OCI-LY3 (cell line): Measurements from ENCODE around the gene MGAT4A.

Source experiments
- EZH2phosphoT487 ChIP-seq: fragments of 200-600 bp; shearing (Covaris generic); IDR thresholded peaks from 2 replicates; pipeline ENCODE4 v1.6.1; 2018; ENCODE audit warnings: antibody characterized with exemption, mixed run types, low read depth
- TF ChIP-seq, protein P1 (sequence below): fragments of 200-600, 300-600 bp; sonication (generic); IDR thresholded peaks from 2 replicates; pipeline ENCODE4 v1.5.1; 2014; ENCODE audit warnings: antibody characterized with exemption, low read length, low read depth

DNA sequence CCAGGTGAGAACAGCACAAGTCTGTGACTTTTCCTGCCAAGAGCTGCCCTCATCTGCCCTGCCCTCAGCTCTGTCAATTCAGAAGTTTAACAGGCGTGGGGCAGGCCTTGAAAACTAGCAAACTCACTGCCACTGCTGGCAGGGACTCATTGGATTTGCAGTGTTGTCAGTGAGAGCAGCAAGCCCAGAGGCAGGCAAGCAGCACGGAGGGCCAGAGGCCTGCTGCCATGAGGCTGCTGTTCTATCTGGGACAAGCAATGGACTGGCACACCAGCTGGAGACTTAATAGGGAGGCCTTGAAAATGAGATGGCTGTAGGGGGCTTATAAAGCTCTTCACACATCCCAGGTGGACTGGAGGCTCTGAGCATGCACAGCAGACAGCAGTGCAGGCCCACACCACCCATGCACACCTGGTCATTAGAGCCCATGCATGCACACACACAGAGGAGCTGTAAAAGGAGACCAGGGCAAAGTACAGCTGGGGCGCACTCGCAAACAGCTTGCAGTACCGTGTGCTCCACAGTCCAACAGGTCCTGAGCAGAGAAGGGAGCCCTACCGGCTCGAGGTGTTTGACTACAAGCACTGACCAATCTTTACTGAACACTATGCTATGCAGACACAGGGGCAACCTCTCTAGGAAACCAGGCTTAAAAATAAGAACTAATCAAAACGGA lies 28.7 kb downstream of the MGAT4A start:
- TF ChIP-seq, protein P1, sequence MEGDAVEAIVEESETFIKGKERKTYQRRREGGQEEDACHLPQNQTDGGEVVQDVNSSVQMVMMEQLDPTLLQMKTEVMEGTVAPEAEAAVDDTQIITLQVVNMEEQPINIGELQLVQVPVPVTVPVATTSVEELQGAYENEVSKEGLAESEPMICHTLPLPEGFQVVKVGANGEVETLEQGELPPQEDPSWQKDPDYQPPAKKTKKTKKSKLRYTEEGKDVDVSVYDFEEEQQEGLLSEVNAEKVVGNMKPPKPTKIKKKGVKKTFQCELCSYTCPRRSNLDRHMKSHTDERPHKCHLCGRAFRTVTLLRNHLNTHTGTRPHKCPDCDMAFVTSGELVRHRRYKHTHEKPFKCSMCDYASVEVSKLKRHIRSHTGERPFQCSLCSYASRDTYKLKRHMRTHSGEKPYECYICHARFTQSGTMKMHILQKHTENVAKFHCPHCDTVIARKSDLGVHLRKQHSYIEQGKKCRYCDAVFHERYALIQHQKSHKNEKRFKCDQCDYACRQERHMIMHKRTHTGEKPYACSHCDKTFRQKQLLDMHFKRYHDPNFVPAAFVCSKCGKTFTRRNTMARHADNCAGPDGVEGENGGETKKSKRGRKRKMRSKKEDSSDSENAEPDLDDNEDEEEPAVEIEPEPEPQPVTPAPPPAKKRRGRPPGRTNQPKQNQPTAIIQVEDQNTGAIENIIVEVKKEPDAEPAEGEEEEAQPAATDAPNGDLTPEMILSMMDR, result no peak
- no peak for TF ChIP-seq EZH2phosphoT487
